Measurements from ENCODE around the gene VSTM5.
"Not testable (repeated sequence)": the region's sequence is repeated elsewhere in the genome, so short reads cannot be mapped to it uniquely, and the experiment has no call there.

Gene VSTM5

GRCh38 chr11:93791493-93791892 is 58.9 kb downstream of the VSTM5 start:
- no peak overlapping the region for H3K4me3 ChIP-seq (ENCODE audit: insufficient read length, low read depth)
- TF ChIP-seq SUZ12 (IDR thresholded peaks at IDR 0.05; ENCODE audit: extremely low read depth, insufficient read depth, insufficient read length) (no peak), YY1 (IDR thresholded peaks at IDR 0.05; ENCODE audit: insufficient read depth, insufficient read length) (no peak), ZNF274 (IDR thresholded peaks at IDR 0.05; ENCODE audit: low read depth, low read length) (no peak)
- no peak for DNase-seq (ENCODE audit: low read depth, low spot score)
- H3K36me3 ChIP-seq (ENCODE audit: insufficient read depth, insufficient read length, low read length), result peaks cover 73% of the 10 kb centered on the region
- no peaks in the 10 kb centered on the region for H3K4me1 ChIP-seq (ENCODE audit: insufficient read depth, insufficient read length)
- no peaks in the 10 kb centered on the region for H3K27me3 ChIP-seq (ENCODE audit: insufficient read depth, insufficient read length)
- H3K9me3 ChIP-seq (ENCODE audit: insufficient read depth, low read length), result no peaks in the 10 kb centered on the region
- no peak overlapping the region for H3K9ac ChIP-seq (ENCODE audit: insufficient read length, low read depth)

- H3K9ac ChIP-seq (ENCODE audit: insufficient read length, low read depth), result peak overlapping the region; percentile 93
- H3K27me3 ChIP-seq (ENCODE audit: insufficient read depth, insufficient read length), result no peaks in the 10 kb centered on the region
- no peak for DNase-seq (ENCODE audit: low read depth, low spot score)
- H3K4me3 ChIP-seq (ENCODE audit: insufficient read length, low read depth), result peak overlapping the region; percentile 94
- H3K36me3 ChIP-seq (ENCODE audit: insufficient read depth, insufficient read length, low read length), result peaks cover 17% of the 10 kb centered on the region
- TF ChIP-seq ZNF274 (IDR thresholded peaks at IDR 0.05; ENCODE audit: low read depth, low read length) (no peak), SUZ12 (IDR thresholded peaks at IDR 0.05; ENCODE audit: extremely low read depth, insufficient read depth, insufficient read length) (no peak), YY1 (IDR thresholded peaks at IDR 0.05; ENCODE audit: insufficient read depth, insufficient read length) (no peak)
- no peaks in the 10 kb centered on the region for H3K9me3 ChIP-seq (ENCODE audit: insufficient read depth, low read length)
- no peaks in the 10 kb centered on the region for H3K4me1 ChIP-seq (ENCODE audit: insufficient read depth, insufficient read length)
These were observed 65.5 kb downstream of the VSTM5 start for GRCh38 chr11:93784935-93785360.

GRCh38 chr11:93784145-93784934 is 66.1 kb downstream of the VSTM5 start, which contains the start of gene MED17:
Gene MED17 (plus strand): TSS chr11:93784282. CDS start chr11:93784514, 232 bp downstream.
- Histone ChIP-seq H3K9ac (ENCODE audit: insufficient read length, low read depth) (peak within 1 kb of the TSS; percentile 93), H3K4me3 (ENCODE audit: insufficient read length, low read depth) (peak within 1 kb of the TSS; percentile 94), H3K9me3 (ENCODE audit: insufficient read depth, low read length) (no peaks in the 10 kb centered on the region), H3K4me1 (ENCODE audit: insufficient read depth, insufficient read length) (no peaks in the 10 kb centered on the region), H3K36me3 (ENCODE audit: insufficient read depth, insufficient read length, low read length) (peaks cover 12% of the 10 kb centered on the region), H3K27me3 (ENCODE audit: insufficient read depth, insufficient read length) (no peaks in the 10 kb centered on the region)
- DNase-seq (ENCODE audit: low read depth, low spot score), result peak; percentile 91
- TF ChIP-seq YY1 (IDR thresholded peaks at IDR 0.05; ENCODE audit: insufficient read depth, insufficient read length) (no peak), ZNF274 (IDR thresholded peaks at IDR 0.05; ENCODE audit: low read depth, low read length) (no peak), SUZ12 (IDR thresholded peaks at IDR 0.05; ENCODE audit: extremely low read depth, insufficient read depth, insufficient read length) (no peak)

GRCh38 chr11:93783765-93784144 is 66.7 kb downstream of the VSTM5 start:
- no peaks in the 10 kb centered on the region for H3K27me3 ChIP-seq (ENCODE audit: insufficient read depth, insufficient read length)
- peak overlapping the region; percentile 94 for H3K4me3 ChIP-seq (ENCODE audit: insufficient read length, low read depth)
- DNase-seq (ENCODE audit: low read depth, low spot score), result no peak
- H3K9me3 ChIP-seq (ENCODE audit: insufficient read depth, low read length), result no peaks in the 10 kb centered on the region
- no peaks in the 10 kb centered on the region for H3K4me1 ChIP-seq (ENCODE audit: insufficient read depth, insufficient read length)
- TF ChIP-seq YY1 (IDR thresholded peaks at IDR 0.05; ENCODE audit: insufficient read depth, insufficient read length), result no peak
- no peak for TF ChIP-seq ZNF274 (IDR thresholded peaks at IDR 0.05; ENCODE audit: low read depth, low read length)
- no peak for TF ChIP-seq SUZ12 (IDR thresholded peaks at IDR 0.05; ENCODE audit: extremely low read depth, insufficient read depth, insufficient read length)
- peak overlapping the region; percentile 93 for H3K9ac ChIP-seq (ENCODE audit: insufficient read length, low read depth)
- peaks cover 6% of the 10 kb centered on the region for H3K36me3 ChIP-seq (ENCODE audit: insufficient read depth, insufficient read length, low read length)

- Histone ChIP-seq H3K4me3 (ENCODE audit: insufficient read length, low read depth) (peak overlapping the region; percentile 94), H3K9me3 (ENCODE audit: insufficient read depth, low read length) (no peaks in the 10 kb centered on the region), H3K36me3 (ENCODE audit: insufficient read depth, insufficient read length, low read length) (peaks cover 4% of the 10 kb centered on the region), H3K9ac (ENCODE audit: insufficient read length, low read depth) (peak overlapping the region; percentile 93), H3K27me3 (ENCODE audit: insufficient read depth, insufficient read length) (no peaks in the 10 kb centered on the region), H3K4me1 (ENCODE audit: insufficient read depth, insufficient read length) (no peaks in the 10 kb centered on the region)
- TF ChIP-seq YY1 (IDR thresholded peaks at IDR 0.05; ENCODE audit: insufficient read depth, insufficient read length) (no peak), ZNF274 (IDR thresholded peaks at IDR 0.05; ENCODE audit: low read depth, low read length) (no peak), SUZ12 (IDR thresholded peaks at IDR 0.05; ENCODE audit: extremely low read depth, insufficient read depth, insufficient read length) (no peak)
- DNase-seq (ENCODE audit: low read depth, low spot score), result no peak
These were observed 67.1 kb downstream of the VSTM5 start for GRCh38 chr11:93783362-93783761.

GRCh38 chr11:93775289-93775688 is 75.1 kb downstream of the VSTM5 start:
- no peak for DNase-seq (ENCODE audit: low read depth, low spot score)
- no peak overlapping the region for H3K9ac ChIP-seq (ENCODE audit: insufficient read length, low read depth)

GRCh38 chr11:93774560-93774959 is 75.9 kb downstream of the VSTM5 start:
- H3K27me3 ChIP-seq (ENCODE audit: insufficient read depth, insufficient read length); H3K9me3 ChIP-seq (ENCODE audit: insufficient read depth, low read length); DNase-seq (ENCODE audit: low read depth, low spot score); H3K4me1 ChIP-seq (ENCODE audit: insufficient read depth, insufficient read length); H3K4me3 ChIP-seq (ENCODE audit: insufficient read length, low read depth); H3K36me3 ChIP-seq (ENCODE audit: insufficient read depth, insufficient read length, low read length); H3K9ac ChIP-seq (ENCODE audit: insufficient read length, low read depth): not testable (repeated sequence)

More at GRCh38 chr11:93775289-93775688, 75.1 kb downstream of the VSTM5 start:
- H3K27me3 ChIP-seq (ENCODE audit: insufficient read depth, insufficient read length), result no peaks in the 10 kb centered on the region
- no peaks in the 10 kb centered on the region for H3K36me3 ChIP-seq (ENCODE audit: insufficient read depth, insufficient read length, low read length)
- H3K9me3 ChIP-seq (ENCODE audit: insufficient read depth, low read length), result no peaks in the 10 kb centered on the region; the same call in 1 of the 2 replicates
- TF ChIP-seq SUZ12 (IDR thresholded peaks at IDR 0.05; ENCODE audit: extremely low read depth, insufficient read depth, insufficient read length), result no peak
- no peak for TF ChIP-seq YY1 (IDR thresholded peaks at IDR 0.05; ENCODE audit: insufficient read depth, insufficient read length)
- no peak for TF ChIP-seq ZNF274 (IDR thresholded peaks at IDR 0.05; ENCODE audit: low read depth, low read length)
- no peaks in the 10 kb centered on the region for H3K4me1 ChIP-seq (ENCODE audit: insufficient read depth, insufficient read length)
- H3K4me3 ChIP-seq (ENCODE audit: insufficient read length, low read depth), result no peak overlapping the region
